ENCODE data around the gene BCL2L11.

BCL2L11 gene

DNA sequence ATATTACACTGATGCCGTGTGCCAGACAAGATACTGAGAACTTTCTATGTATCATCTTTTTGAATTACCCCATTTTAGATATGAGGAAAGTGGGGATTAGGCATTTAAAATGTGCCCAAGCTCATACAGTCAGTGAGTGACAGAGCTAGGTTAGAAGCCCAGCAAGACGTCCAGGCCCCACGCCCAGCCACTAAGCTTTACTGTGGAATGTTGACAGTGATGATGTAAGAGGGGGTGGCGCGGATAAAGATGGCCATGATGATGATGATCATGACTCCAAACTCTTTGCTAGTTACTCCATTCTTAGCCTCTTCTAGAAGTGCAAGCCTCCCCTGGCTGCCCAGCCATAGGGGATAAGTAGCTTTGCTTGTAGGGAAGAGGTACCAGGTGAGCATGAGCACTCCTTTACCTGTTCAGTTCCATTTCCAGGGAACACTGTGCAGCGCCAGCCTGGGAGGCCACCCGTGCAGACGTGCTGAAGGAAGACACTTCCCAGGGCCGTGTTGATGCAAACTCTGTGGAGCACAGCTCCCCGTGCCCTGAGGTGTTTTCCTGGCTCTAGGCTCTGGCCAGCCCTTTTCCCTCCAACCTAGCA, 65.5 kb downstream of the BCL2L11 start:
- in situ Hi-C loops (cut with MboI; ENCODE audit: low sequenced_read_pairs): no loop called here

DNA sequence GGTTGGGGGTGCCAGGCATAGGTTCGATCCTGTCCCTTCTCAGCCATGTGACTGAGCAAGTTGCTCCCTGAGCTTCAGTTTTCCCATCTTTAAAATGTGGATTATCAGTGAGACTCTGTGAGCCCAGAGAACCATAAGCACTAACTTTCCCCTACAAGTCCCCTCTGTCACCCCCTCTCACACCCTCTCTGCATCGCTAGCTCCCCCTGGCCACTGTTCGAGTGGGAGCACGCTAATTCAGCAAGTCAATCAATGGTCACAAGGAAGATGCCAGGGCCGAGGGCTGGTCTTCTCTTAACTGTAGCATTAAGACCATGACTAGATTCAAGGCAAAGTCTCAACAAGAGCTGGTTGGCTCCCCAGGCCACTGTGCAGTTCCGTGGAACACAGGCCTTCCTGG, 66.2 kb downstream of the BCL2L11 start:
- in situ Hi-C loops (cut with MboI; ENCODE audit: low sequenced_read_pairs): no loop called here

DNA sequence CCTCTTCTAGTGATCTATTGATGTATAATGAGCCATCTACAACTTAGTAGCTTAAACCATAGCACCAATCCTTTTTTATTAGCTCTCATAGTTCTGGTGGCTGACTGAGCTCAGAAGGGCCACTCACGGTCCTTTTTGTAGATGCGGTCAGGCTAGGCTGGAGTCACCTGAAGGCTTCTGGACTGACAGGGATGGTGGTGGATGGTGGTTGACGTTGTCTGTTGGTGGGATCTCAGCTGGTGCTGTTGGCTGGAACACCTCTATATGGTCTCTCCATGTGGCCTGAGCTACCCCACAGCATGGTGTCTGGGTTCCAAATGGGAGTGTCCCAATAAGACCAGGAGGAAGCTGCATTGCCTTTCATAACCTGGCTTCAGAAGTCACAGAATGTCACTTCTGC, 68.0 kb downstream of the BCL2L11 start:
- in situ Hi-C loops (cut with MboI; ENCODE audit: low sequenced_read_pairs): no loop called here

DNA sequence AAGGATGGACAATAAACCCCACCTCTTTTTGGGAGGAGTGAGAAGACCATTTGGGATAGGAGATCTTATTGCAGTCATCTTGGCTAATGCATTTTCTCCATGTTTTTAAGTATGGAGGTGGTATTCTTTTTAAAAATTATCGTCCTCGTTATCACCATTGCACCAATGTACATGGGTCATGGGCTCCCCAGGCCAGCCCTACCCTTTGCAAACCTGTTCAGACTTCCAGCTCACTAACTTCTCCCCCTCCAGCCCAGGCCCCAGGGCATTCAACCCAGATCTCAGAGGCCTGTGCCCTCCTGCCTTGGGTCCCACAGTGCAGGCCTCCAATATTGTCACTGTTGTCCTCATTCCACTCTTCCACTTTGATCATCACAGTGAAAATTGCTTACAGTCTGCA, 68.4 kb downstream of the BCL2L11 start:
- in situ Hi-C loops (cut with MboI; ENCODE audit: low sequenced_read_pairs): no loop called here

DNA sequence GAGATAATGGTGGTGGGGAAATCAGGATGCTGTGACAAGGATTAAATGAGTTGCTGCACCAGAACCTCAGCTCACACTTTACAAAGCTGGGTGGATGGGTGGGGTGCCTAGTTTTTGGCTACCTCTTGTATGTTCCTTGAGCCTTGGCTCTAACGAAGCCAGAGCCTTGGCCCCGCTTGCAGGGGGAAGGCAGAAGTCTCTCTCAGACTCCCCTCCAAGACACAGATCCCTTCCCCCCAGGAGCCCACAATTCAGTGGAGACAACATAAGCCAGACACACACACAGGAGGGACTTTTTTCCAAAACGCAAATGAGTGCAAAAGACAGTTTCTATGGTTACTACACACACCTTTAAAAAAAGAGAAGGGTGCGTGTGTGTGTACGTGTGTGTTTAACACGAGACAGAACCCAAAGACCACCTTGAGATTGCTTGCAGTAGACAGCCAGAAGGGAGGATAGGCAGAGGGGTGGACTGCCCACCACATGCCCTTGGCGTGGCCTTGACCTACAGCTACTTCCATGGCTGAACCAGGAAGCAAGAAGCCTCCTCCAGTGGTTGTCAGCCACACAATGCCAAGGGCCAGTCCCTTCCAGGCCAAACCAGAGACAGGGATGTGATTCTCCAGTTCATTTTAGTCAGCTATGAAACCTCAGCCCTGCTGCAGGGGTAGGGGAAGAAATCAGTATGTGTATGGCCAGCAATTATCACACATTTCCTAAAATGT, 70.3 kb downstream of the BCL2L11 start:
- in situ Hi-C loops (cut with MboI; ENCODE audit: low sequenced_read_pairs): loop anchor here (10.0 kb wide), 1 partner anchor 46 kb away; no protein-coding TSS in a partner anchor

DNA sequence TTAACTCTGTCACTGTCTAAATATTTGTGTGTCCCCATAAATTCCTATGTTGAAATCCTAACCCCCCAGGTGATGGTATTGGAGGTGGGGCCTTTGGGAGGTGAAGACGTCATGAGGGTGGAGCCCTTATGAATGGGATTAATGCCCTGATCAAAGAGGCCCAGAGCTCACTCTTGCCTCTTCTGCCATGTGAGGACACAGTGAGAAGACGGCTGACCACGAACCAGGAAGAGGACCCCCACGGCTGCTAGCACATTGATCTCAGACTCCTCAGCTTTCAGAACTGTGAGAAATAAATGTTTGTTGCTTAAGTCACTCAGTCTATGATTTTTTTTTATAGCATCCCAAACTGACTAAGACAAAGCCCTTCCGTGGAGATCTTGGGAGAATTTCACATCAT, 71.2 kb downstream of the BCL2L11 start:
- in situ Hi-C loops (cut with MboI; ENCODE audit: low sequenced_read_pairs): loop anchor here (10.0 kb wide), 1 partner anchor 47 kb away; no protein-coding TSS in a partner anchor

DNA sequence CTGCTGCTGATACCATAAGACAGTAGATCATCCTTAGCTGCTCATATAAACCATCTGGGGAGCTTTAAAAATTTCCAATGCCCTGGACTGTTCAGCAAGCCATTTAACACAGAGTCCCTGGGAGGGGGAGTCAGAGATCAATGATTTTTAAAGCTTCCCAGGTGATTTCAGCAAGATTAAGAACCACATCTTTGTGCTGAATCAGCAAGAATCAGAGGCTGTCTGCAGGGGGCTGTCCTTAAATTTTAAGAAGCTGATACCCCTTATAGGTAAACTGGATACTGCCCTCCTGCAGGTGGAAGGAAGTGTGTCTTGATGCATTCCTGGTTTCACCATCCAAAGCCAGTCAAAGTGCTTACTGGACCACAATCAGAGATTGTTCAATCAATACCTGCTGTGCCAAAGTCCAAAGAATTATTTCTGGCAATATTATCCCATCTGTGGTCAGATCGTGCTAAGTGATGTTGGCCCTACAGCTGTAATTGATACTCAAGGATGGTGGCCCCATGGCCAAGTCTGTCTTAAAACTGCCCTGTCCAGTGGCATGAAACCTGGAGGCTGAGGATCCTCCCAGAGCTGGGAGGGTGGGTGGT, 72.2 kb downstream of the BCL2L11 start:
- in situ Hi-C loops (cut with MboI; ENCODE audit: low sequenced_read_pairs): loop anchor here (10.0 kb wide), 1 partner anchor 48 kb away; no protein-coding TSS in a partner anchor

DNA sequence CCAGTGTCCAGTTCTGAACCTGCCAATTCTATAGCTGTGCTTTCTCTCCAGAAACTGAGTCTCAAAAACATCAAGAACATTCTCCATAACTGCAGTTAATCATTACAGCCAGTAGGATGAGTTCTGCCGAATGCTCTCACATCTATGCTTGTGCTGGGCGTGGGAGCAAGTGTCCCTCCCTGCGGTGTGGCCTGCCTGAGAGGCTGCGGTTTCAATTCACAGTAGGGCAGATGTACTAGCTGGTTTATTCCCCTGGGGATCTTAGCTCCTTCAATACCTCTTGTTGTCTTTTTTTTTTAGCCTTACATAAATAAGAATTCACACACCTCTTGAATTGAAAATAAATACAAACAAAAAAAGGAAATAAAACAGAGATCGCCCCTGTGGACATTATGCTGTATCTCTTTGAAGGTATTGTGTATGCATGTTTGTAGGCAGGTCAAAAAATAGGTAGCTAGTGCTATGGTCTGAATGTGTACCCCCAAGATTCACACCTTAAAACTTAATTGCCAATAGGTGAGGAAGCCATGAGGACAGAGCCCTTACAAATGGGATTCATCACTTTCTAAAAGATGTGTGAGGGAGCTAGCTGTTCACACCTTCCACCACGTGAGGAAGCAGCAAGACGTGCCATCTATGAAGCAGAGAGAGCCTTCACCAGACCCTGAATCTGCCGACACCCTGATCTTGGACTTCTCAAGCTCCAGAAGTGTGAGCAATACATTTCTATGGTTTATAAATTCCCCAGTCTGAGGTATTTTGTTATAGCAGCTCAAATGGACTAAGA, 74.3 kb downstream of the BCL2L11 start:
- in situ Hi-C loops (cut with MboI; ENCODE audit: low sequenced_read_pairs): loop anchor here (10.0 kb wide), 1 partner anchor 50 kb away; no protein-coding TSS in a partner anchor

DNA sequence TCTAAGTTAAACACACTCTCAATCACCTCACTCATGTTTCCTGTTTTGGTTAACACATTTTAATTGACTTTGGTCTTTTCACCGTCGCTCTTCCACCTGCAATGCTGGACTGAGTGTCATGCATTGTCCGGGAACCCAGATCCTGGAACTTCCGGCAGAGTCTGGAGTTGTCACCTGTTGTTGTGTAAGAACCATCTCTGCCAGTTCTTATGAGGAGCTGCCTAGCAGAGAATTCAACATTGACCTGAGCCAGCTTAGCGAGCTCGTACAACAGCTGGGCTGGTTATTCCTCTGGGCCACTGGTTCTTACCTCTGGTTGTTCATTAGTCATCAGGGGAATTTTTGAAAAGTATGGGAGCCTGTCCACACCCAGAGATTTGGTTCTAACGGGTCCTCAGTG, 75.7 kb downstream of the BCL2L11 start:
- in situ Hi-C loops (cut with MboI; ENCODE audit: low sequenced_read_pairs): loop anchor here (10.0 kb wide), 1 partner anchor 52 kb away; no protein-coding TSS in a partner anchor

DNA sequence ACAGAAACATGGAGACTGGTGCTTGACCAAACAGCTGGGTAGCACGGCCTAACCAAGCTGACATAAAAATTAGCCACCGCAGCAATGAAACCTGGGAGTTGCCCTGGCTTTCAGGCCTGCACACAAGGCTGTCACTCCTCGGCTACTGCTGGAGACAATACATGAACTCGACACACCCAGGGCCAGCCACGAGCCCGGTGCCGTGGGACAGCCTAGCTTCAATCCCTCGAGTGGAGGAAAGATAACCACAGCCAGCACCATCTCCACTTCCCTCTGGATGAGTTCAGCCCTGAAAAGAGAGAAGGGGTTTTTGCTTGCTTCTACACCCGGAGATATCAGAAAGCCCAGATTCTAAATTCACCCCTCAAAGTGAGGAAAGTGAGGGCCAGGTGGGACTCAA, 78.0 kb downstream of the BCL2L11 start:
- in situ Hi-C loops (cut with MboI; ENCODE audit: low sequenced_read_pairs): loop anchor here (10.0 kb wide), 1 partner anchor 54 kb away; no protein-coding TSS in a partner anchor

DNA sequence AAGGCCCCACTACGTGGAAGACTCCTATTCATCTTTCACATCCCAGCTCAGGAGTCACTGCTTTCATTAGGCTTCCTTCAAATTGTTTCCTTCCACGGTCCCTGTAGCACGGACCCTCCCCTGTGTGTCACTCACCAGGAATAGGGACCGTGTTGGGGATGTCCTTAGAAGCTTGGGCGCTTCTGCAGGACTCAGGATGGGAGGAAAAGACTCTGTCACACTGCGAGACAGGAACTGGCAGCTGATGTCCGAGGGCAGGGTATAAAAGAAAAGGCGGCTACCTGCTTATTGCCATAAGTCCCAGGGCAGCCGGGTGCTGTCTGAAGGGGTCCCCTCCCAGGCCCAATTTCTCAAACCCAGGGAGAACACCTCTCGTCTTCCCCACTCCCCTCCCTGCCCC, 79.1 kb downstream of the BCL2L11 start:
- in situ Hi-C loops (cut with MboI; ENCODE audit: low sequenced_read_pairs): loop anchor here (10.0 kb wide), 1 partner anchor 55 kb away; no protein-coding TSS in a partner anchor

DNA sequence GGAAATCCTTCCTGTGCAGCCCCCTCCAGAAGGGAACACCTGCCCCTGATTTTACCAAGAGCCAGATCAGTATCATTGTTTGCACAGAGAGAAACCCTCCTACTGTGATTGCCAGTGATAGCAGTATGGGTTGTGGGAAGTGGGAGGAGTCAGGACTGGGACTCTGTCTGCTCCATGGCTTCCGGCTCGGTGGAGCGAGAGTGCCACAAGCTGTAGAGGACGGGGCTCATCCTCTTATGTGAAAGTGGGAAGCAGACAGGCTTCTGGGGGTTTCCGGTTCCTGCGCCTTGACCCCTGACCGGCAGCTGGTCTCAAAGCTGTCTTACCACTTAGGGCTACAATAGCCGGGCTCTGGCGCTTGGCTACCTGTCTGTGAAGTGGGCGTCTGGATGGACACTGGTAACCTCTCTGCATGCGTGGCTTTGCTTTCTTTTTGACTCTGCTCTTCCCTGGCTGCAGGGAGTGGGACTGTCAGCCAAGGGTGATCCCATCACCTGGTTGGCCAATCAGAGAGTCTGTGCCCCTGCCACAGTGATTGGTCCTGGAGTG, 79.7 kb downstream of the BCL2L11 start:
- in situ Hi-C loops (cut with MboI; ENCODE audit: low sequenced_read_pairs): no loop called here

DNA sequence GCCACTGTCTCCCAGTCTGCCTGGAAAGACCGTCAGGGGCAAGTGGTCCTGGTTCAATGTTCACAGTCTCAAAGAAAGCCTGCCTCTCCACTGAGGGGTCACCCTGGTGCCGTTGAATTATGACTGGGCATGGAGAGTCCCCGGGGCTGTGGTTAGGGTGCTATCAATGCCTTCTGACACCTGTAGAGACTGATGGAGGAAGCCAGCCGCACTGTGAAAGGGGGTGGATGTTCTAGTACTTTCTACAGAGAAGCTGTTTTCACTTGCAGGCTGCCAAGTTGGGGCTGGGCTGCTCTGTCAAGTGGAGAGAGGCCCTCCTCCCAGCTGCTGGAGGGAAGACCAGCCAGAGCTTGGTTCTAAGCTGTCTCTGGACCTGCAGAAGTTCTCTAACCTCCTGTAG, 80.5 kb downstream of the BCL2L11 start:
- in situ Hi-C loops (cut with MboI; ENCODE audit: low sequenced_read_pairs): no loop called here

DNA sequence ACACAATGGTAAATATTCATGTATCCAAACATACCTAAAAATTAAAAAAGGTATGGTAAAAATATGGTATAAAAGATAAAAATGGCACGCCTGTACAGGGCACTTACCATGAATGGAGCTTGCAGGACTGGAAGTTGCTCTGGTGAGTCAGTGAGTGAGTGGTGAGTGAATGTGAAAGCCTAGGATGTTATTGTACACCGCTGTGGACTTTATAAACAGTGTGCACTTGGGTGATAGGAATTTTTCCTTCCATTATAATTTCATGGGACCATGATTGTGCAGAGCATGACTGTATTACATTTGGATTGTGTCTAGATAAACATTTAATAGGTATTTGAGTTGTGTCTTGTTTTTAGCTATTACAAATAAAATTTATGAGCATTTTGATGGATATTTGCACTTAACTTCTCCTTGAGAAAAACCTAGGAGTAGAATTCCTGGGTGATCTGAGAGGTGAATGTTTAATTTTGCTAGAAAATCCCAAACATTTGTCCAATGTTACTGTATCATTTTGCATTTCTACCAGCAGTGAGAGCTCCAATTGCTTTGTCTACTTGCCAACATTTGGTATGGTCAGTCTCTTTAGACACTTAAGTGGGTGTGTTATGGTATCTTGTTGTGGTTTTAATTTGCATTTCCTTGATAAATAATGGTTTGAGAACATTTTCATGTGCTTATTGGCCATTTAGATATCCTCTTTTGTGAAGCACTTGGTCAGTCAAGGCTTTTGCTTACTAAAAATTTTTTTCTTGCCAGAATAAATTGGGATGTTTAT, 81.7 kb downstream of the BCL2L11 start:
- in situ Hi-C loops (cut with MboI; ENCODE audit: low sequenced_read_pairs): no loop called here

DNA sequence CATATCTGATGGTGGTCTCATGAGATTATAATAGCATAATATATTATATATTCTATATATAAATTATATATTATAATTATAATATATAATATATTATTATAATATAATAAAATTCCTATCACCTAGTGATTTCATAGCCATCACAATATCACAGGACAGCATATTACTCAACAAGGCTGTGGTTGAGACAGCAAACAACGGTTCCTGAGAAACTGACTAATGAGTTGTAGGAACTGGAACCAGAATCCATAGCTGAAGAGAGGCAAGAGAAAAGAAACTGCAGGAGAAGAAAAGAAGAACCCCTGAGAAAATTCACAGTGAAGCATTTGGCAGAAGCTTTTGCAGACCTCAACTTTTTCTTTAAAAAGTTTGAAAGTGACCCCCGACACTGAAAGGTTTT, 84.0 kb downstream of the BCL2L11 start:
- in situ Hi-C loops (cut with MboI; ENCODE audit: low sequenced_read_pairs): no loop called here

DNA sequence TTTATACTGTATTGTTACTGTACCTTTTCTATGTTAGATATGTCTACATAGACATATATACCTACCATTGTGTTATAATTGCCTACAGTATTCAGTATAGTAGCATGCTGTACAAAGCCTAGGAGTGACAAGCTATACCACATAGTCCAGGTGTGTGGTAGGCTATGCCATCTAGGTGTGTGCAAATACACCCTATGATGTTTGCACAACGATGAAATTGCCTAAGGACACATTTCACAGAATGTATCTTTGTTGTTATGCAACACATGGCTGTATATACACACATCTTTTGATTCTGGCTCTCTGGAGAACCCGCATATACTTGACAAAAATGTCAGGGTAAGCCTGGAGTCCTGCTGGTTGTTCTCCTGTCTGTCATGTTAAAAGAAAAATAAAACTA, 85.1 kb downstream of the BCL2L11 start:
- in situ Hi-C loops (cut with MboI; ENCODE audit: low sequenced_read_pairs): no loop called here

DNA sequence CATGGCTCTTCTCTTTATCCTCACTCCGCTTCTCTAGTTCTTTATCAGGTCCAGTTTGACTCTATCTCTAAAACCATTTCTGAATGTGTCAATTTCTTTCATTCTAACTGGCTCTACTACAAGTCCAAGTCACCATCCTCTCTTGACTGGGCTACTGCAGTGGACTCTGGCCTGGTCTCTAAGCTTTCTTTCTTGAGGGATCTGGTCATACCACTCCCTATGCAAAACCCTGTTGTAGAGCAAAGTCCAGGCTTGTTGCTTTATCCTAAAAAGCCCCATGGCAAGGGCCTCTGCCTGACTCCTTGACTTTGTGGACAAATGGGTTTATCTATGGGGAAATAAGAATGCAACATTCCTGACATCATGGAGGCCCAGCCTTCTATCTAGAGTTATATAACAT, 87.1 kb downstream of the BCL2L11 start:
- in situ Hi-C loops (cut with MboI; ENCODE audit: low sequenced_read_pairs): no loop called here

DNA sequence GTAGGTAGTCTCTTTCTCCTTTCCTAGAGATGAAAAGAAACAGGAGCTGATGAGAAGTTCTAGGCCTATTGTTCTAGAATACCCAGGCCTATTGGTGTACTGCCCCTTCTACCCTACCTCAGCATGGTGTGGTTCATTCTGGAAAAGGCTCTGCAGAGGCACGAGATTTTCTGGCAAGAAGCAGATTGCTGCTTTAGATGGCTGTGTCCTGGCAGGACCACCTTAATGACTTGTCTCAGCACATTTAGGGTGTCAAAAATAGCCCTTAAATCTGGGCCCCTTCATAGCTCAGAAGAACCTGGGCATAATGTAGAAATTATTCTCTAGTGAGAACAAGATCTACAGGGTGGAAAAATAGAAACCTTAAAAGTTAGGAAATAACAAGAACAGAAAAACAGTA, 87.9 kb downstream of the BCL2L11 start:
- in situ Hi-C loops (cut with MboI; ENCODE audit: low sequenced_read_pairs): no loop called here

DNA sequence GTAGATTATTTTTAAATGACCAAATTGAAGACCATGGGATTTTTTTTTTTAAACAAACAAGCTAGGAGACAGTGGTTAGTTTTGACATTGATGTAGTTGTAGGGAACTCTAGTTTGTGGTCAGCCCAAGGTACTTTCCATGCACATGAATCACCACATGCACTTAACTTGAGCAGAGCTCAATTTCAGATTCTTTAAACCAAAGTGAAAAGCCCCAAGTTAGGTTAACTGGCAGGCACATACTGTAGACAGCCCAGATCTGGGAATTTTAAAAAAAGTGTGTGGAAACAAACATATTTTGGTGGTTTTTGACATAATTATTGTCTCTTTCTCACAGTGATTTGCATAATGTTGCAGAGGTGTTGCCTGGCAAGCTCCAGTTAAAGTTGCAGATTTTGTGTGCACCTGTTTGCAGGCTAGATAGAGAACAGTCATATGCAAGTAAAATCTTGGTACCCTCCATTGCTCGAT, 88.4 kb downstream of the BCL2L11 start:
- in situ Hi-C loops (cut with MboI; ENCODE audit: low sequenced_read_pairs): no loop called here

DNA sequence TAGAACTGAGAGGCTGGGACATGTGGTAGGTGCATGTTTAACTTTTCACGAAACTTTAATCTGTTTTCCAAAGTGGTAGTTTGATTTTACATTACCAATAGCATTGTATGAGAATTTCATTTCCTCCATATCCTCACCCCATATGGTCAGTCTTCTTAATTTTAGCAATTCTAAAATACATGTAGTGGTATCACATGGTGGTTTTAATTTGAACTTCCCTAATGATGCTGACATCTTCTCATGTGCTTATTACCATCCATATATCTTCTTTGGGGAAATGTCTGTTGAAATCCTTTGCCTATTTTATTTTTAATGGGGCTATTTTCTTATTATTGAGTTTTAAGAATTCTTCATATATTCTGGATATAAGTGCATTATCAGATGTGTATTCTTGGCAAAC, 89.3 kb downstream of the BCL2L11 start:
- in situ Hi-C loops (cut with MboI; ENCODE audit: low sequenced_read_pairs): no loop called here
